IPS-15b (cell line): ENCODE measurements around the gene SLC22A7.

Experiments used
- H3K27me3 ChIP-seq: one replicate; pipeline ENCODE4 v1.6.1; 2013; ENCODE audit warnings: low read length; ENCODE audit not compliant: control insufficient read depth, insufficient read depth
- H3K36me3 ChIP-seq: one replicate; pipeline ENCODE4 v1.6.1; 2013; ENCODE audit warnings: low read length; ENCODE audit not compliant: control insufficient read depth, insufficient read depth
- H3K4me1 ChIP-seq: one replicate; pipeline ENCODE4 v1.6.1; 2013; ENCODE audit warnings: mild to moderate bottlenecking, low read length; ENCODE audit not compliant: control insufficient read depth, insufficient read depth
- H3K4me3 ChIP-seq: one replicate; pipeline ENCODE4 v1.5.1; 2013; ENCODE audit warnings: low read depth, low read length
- H3K9ac ChIP-seq: one replicate; pipeline ENCODE4 v1.6.1; 2013; ENCODE audit warnings: low read depth, mild to moderate bottlenecking, low read length
- H3K9me3 ChIP-seq: one replicate; pipeline ENCODE4 v1.6.1; 2013; ENCODE audit warnings: mild to moderate bottlenecking, low read length; ENCODE audit not compliant: control insufficient read depth, insufficient read depth

Gene SLC22A7, protein sequence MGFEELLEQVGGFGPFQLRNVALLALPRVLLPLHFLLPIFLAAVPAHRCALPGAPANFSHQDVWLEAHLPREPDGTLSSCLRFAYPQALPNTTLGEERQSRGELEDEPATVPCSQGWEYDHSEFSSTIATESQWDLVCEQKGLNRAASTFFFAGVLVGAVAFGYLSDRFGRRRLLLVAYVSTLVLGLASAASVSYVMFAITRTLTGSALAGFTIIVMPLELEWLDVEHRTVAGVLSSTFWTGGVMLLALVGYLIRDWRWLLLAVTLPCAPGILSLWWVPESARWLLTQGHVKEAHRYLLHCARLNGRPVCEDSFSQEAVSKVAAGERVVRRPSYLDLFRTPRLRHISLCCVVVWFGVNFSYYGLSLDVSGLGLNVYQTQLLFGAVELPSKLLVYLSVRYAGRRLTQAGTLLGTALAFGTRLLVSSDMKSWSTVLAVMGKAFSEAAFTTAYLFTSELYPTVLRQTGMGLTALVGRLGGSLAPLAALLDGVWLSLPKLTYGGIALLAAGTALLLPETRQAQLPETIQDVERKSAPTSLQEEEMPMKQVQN

DNA sequence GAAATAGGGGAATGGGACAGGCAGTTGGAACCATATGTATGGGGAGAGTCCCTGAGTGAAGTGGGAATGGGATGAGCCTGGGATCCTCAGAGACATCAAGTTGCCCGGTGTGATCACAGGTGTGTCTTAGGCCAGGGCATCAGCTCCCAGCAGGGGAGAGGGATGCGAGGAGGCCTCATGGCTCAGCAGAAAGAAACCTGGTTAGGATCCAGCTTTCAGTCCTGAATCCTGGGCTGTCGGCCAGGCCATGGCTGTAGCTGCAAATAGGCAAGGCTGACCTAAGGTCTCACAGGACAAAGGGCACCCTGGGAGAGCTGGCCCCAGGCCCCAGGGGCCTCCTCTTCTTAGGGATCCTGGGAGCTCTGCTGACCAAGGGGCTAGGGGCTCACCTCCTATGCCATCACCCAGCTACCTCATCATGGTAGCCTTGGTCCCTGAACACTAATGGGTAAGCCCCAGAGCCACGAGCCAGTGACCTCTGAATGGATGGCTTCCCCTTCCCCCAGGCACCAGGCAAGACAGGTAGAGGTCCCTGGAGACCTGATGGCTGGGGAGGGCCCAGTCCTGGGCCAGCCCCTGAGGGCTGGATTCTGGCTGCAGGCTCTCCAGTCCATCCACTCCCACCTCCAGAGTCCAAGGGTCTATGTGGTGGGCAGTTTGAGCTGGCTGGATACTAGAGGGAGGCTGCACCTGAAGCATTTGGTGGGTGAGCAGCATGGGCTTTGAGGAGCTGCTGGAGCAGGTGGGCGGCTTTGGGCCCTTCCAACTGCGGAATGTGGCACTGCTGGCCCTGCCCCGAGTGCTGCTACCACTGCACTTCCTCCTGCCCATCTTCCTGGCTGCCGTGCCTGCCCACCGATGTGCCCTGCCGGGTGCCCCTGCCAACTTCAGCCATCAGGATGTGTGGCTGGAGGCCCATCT, at the start of gene SLC22A7:
Gene SLC22A7, plus strand, starts transcription at position 617 of the 921 bp plus-strand sequence. Its CDS starts 99 bp downstream, at position 716.
- H3K36me3 ChIP-seq = no peaks in the 10 kb centered on the region
- H3K27me3 ChIP-seq = no peaks in the 10 kb centered on the region
- no peaks in the 10 kb centered on the region for H3K4me1 ChIP-seq
- H3K9me3 ChIP-seq = no peaks in the 10 kb centered on the region
- no peak within 1 kb of the TSS for H3K9ac ChIP-seq
- H3K4me3 ChIP-seq = no peak within 1 kb of the TSS

DNA sequence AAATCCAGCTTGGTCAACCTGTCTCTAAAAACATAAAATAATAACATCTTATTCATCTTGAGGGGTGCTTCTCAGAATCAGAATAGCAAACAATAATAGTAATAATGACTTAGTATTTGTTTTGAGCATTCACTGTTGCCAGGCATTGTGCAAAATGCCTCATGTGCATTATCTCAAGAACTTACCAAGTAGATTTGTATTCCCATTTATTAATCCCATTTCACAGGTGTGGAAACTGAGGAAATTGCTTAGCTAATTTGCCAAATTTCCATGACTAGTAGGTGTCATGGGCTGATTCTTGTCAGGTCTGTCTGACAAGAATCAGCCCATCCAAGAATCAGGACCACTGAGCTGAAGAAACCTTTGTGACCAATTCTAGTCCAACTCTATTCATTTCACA, 49.3 kb upstream of the SLC22A7 start:
- H3K36me3 ChIP-seq = no peaks in the 10 kb centered on the region
- no peak overlapping the region for H3K4me3 ChIP-seq
- H3K4me1 ChIP-seq = peaks cover 9% of the 10 kb centered on the region
- no peaks in the 10 kb centered on the region for H3K9me3 ChIP-seq
- H3K27me3 ChIP-seq = peaks cover 43% of the 10 kb centered on the region
- no peak overlapping the region for H3K9ac ChIP-seq

DNA sequence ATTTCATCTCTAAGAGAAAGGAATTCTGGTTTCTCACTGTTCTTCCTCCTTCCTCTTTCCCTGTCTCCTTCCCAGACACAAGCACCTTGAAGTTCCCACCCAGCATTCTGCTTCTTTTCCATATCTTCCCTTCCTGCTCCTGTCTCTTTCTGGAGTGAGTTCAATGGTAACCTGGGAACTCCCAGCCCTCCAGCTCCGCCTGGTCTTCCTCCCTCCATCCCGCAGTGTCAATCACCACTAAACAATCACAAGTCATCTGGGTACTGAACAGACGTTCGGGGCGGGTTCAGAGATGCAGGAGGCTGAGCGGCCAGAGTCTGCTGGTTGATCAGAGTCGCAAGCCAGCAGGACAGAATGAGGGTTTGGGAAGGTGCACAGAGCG, 47.1 kb upstream of the SLC22A7 start:
- Histone ChIP-seq H3K4me3 (no peak overlapping the region), H3K9ac (no peak overlapping the region), H3K9me3 (no peaks in the 10 kb centered on the region), H3K27me3 (peaks cover 21% of the 10 kb centered on the region), H3K4me1 (peaks cover 9% of the 10 kb centered on the region), H3K36me3 (no peaks in the 10 kb centered on the region)

- Histone ChIP-seq H3K4me1 (peaks cover 4% of the 10 kb centered on the region), H3K27me3 (peaks cover 10% of the 10 kb centered on the region), H3K9me3 (no peaks in the 10 kb centered on the region)
Observed at GRCh38 chr6:43253401-43253800, 44.7 kb upstream of the SLC22A7 start.

GRCh38 chr6:43254138-43254817, 43.8 kb upstream of the SLC22A7 start:
- H3K9ac ChIP-seq = no peak overlapping the region
- H3K4me3 ChIP-seq = no peak overlapping the region
- peaks cover 8% of the 10 kb centered on the region for H3K27me3 ChIP-seq
- peaks cover 4% of the 10 kb centered on the region for H3K4me1 ChIP-seq
- H3K36me3 ChIP-seq = no peaks in the 10 kb centered on the region
- H3K9me3 ChIP-seq = no peaks in the 10 kb centered on the region

More at GRCh38 chr6:43253401-43253800, 44.7 kb upstream of the SLC22A7 start:
- Histone ChIP-seq H3K36me3 (no peaks in the 10 kb centered on the region), H3K4me3 (no peak overlapping the region), H3K9ac (no peak overlapping the region)

GRCh38 chr6:43254846-43255245, 43.2 kb upstream of the SLC22A7 start:
- no peak overlapping the region for H3K9ac ChIP-seq
- H3K4me1 ChIP-seq = peaks cover 4% of the 10 kb centered on the region
- no peaks in the 10 kb centered on the region for H3K9me3 ChIP-seq
- H3K27me3 ChIP-seq = peaks cover 8% of the 10 kb centered on the region
- no peak overlapping the region for H3K4me3 ChIP-seq
- H3K36me3 ChIP-seq = no peaks in the 10 kb centered on the region

GRCh38 chr6:43255408-43256054, 42.5 kb upstream of the SLC22A7 start:
- H3K4me3 ChIP-seq = no peak overlapping the region

DNA sequence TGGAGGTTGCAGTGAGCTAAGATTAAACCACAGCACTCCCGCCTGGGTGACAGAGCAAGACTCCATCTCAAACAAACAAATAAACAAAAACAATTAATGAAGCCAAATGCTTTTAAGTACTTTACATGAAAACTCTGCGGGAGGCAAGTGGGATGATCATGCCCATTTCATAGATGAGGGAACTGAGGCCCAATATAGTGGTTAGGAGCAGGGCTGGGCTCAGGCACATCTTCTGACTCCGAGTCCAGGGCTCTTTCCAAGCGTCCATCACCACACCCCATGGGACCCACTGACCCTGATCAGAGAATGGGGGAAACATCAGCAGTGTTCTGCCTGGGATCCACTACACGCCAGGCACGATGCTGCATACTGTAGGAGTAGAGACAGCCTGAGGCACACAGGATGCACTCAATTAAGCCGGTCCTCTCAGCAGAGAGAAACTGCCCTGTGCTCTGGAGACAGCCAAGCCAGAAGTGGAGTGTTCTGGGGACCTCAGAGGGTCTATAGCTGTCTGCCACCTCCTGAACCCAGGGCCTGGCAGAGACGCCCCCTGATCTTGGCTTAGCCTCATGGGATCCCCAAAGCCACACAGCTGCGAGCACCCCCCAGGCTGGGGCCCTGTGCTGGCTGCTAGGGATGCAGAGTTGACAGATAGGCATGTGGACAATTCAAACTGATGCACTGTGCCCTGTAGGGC, 41.2 kb upstream of the SLC22A7 start:
- no peaks in the 10 kb centered on the region for H3K27me3 ChIP-seq

More at GRCh38 chr6:43255408-43256054, 42.5 kb upstream of the SLC22A7 start:
- peaks cover 4% of the 10 kb centered on the region for H3K4me1 ChIP-seq
- H3K36me3 ChIP-seq = no peaks in the 10 kb centered on the region
- H3K9ac ChIP-seq = no peak overlapping the region
- H3K9me3 ChIP-seq = no peaks in the 10 kb centered on the region
- peaks cover 6% of the 10 kb centered on the region for H3K27me3 ChIP-seq

GRCh38 chr6:43257367-43258145, 40.5 kb upstream of the SLC22A7 start:
- no peaks in the 10 kb centered on the region for H3K4me1 ChIP-seq
- no peak overlapping the region for H3K4me3 ChIP-seq
- no peaks in the 10 kb centered on the region for H3K27me3 ChIP-seq
- no peaks in the 10 kb centered on the region for H3K9me3 ChIP-seq
- no peak overlapping the region for H3K9ac ChIP-seq
- no peaks in the 10 kb centered on the region for H3K36me3 ChIP-seq

More for the DNA sequence above, 41.2 kb upstream of the SLC22A7 start:
- Histone ChIP-seq H3K9me3 (no peaks in the 10 kb centered on the region), H3K9ac (no peak overlapping the region), H3K36me3 (no peaks in the 10 kb centered on the region), H3K4me1 (no peaks in the 10 kb centered on the region), H3K4me3 (no peak overlapping the region)

GRCh38 chr6:43258180-43258579, 39.9 kb upstream of the SLC22A7 start:
- no peak overlapping the region for H3K4me3 ChIP-seq
- no peaks in the 10 kb centered on the region for H3K36me3 ChIP-seq
- H3K27me3 ChIP-seq = no peaks in the 10 kb centered on the region
- no peak overlapping the region for H3K9ac ChIP-seq
- no peaks in the 10 kb centered on the region for H3K4me1 ChIP-seq
- H3K9me3 ChIP-seq = no peaks in the 10 kb centered on the region
